Naive thymus-derived CD8-positive, alpha-beta T cell (primary cell): ENCODE measurements around the gene RSPH9. TPM values are rescaled to one million over a fixed set of nuclear protein-coding genes. Genes with fewer than 3 reads are reported as not detected.

Experiments
- ATAC-seq, 2 donors: fragments of 150-1000 bp; cut with Tn5 transposase in 1 of 2; sonication (Bioruptor Pico), chemical (Tn5 transposase) in 1 of 2; 1 replicate in 1 of 2; 2 replicates in 1 of 2; pipeline ENCODE4 v1.10.0; 2021; ENCODE audit warnings: mild to moderate bottlenecking in 2 of 2, moderate library complexity in 2 of 2
- POLR2A ChIA-PET: fragments of 350-600 bp; sonication (Branson Sonifier 250); formaldehyde crosslinking; loops from one replicate; lab custom pipeline; 2021; ENCODE audit warnings: antibody characterized with exemption; lab: Charles Lee
- DNase-seq, 10 donors: peaks; one replicate each; pipeline versions ENCODE4 v3.0.0 to v3.0.0-alpha.2; 2020 to 2022
- H3K27ac Mint-ChIP-seq, 10 donors: one replicate each; pipeline ENCODE4 v1.8.0; 2020 to 2022; ENCODE audit warnings: mild to moderate bottlenecking in 10 of 10, mixed read lengths in 10 of 10, moderate library complexity in 4 of 10, inconsistent platforms in 1 of 10
- H3K27me3 Mint-ChIP-seq, 5 donors: one replicate each; pipeline ENCODE4 v1.8.0; 2021 to 2022; ENCODE audit warnings: mixed read lengths in 5 of 5
- H3K36me3 Mint-ChIP-seq, 3 donors: one replicate each; pipeline ENCODE4 v1.8.0; 2020 to 2022; ENCODE audit warnings: mixed read lengths in 3 of 3, mild to moderate bottlenecking in 2 of 3, inconsistent platforms in 1 of 3
- H3K4me1 Mint-ChIP-seq, 4 donors: one replicate each; pipeline ENCODE4 v1.8.0; 2021 to 2022; ENCODE audit warnings: mixed read lengths in 4 of 4
- H3K4me3 Mint-ChIP-seq, 10 donors: one replicate each; pipeline ENCODE4 v1.8.0; 2020 to 2022; ENCODE audit warnings: mild to moderate bottlenecking in 10 of 10, mixed read lengths in 10 of 10, moderate library complexity in 6 of 10, inconsistent platforms in 1 of 10
- H3K9me3 Mint-ChIP-seq, 9 donors: one replicate each; pipeline ENCODE4 v1.8.0; 2020 to 2022; ENCODE audit warnings: mixed read lengths in 9 of 9, mild to moderate bottlenecking in 3 of 9, inconsistent platforms in 1 of 9, moderate library complexity in 1 of 9
- polyA plus RNA-seq, 3 donors: library from polyadenylated mRNA; unstranded; fragments of 300-500 nt; fragmentation: Illumina TruSeq; gene quantifications; one replicate each; pipeline ENCODE4 v1.2.3, GENCODE V29; 2021
- total RNA-seq, 8 experiments: library from RNA in 2 of 8; stranded (reverse) in 2 of 8; gene quantifications; one replicate each; pipeline ENCODE4 v1.2.3 and lab custom pipeline; 2021 to 2026

Gene RSPH9
- total and polyA plus RNA-seq, 5 experiments from 2014 or later, result 0.44 to 1.1 (median 0.86) TPM; not detected in 2

GRCh38 chr6:43712579-43712978 is 67.7 kb downstream of the RSPH9 start:
- H3K27ac Mint-ChIP-seq, result no peak overlapping the region
- POLR2A ChIA-PET, result interaction anchor here (0.5 kb wide), 1 partner anchor 632 kb away, joined by 5 read pairs; no protein-coding TSS in a partner anchor
- H3K9me3 Mint-ChIP-seq, result no peaks in the 10 kb centered on the region
- H3K36me3 Mint-ChIP-seq, result no peaks in the 10 kb centered on the region
- DNase-seq (no peak), ATAC-seq (no peak)
- peaks cover 0 to 11% (median 2%) of the 10 kb centered on the region in 4 donors for H3K4me1 Mint-ChIP-seq
- peak overlapping the region in 1 of 10 donors; percentile 5 for H3K4me3 Mint-ChIP-seq
- peaks cover 13 to 29% (median 17%) of the 10 kb centered on the region in 5 donors for H3K27me3 Mint-ChIP-seq

- Mint-ChIP-seq H3K27me3 (peaks cover 13 to 29% (median 19%) of the 10 kb centered on the region in 5 donors), H3K4me3 (no peak overlapping the region), H3K4me1 (peaks cover 0 to 9% (median 2%) of the 10 kb centered on the region in 4 donors), H3K36me3 (no peaks in the 10 kb centered on the region), H3K27ac (no peak overlapping the region), H3K9me3 (no peaks in the 10 kb centered on the region)
- no peak for ATAC-seq
- no peak for DNase-seq
- POLR2A ChIA-PET, result no interaction called here
Observed at GRCh38 chr6:43713643-43714310, 68.9 kb downstream of the RSPH9 start.

- ATAC-seq (no peak), DNase-seq (no peak)
- Mint-ChIP-seq H3K27ac (no peak overlapping the region), H3K4me1 (peaks cover 0 to 9% (median 2%) of the 10 kb centered on the region in 4 donors), H3K9me3 (no peaks in the 10 kb centered on the region), H3K4me3 (no peak overlapping the region), H3K27me3 (peaks cover 13 to 27% (median 18%) of the 10 kb centered on the region in 5 donors), H3K36me3 (no peaks in the 10 kb centered on the region)
- POLR2A ChIA-PET, result no interaction called here
Observed at GRCh38 chr6:43714311-43715055, 69.6 kb downstream of the RSPH9 start.

- ATAC-seq, result no peak
- POLR2A ChIA-PET, result no interaction called here
Observed at GRCh38 chr6:43715056-43715788, 70.4 kb downstream of the RSPH9 start.

GRCh38 chr6:43716099-43716498 is 71.3 kb downstream of the RSPH9 start:
- Mint-ChIP-seq H3K4me1 (peaks cover 0 to 9% (median 1%) of the 10 kb centered on the region in 4 donors), H3K9me3 (no peaks in the 10 kb centered on the region), H3K27me3 (peaks cover 11 to 16% (median 12%) of the 10 kb centered on the region in 5 donors), H3K27ac (no peak overlapping the region), H3K4me3 (no peak overlapping the region), H3K36me3 (no peaks in the 10 kb centered on the region)
- POLR2A ChIA-PET, result no interaction called here
- ATAC-seq (no peak), DNase-seq (no peak)

More at GRCh38 chr6:43715056-43715788, 70.4 kb downstream of the RSPH9 start:
- no peak overlapping the region for H3K4me3 Mint-ChIP-seq
- DNase-seq, result no peak
- H3K27me3 Mint-ChIP-seq, result peaks cover 13 to 19% (median 18%) of the 10 kb centered on the region in 5 donors
- peaks cover 0 to 9% (median 2%) of the 10 kb centered on the region in 4 donors for H3K4me1 Mint-ChIP-seq
- H3K9me3 Mint-ChIP-seq, result no peaks in the 10 kb centered on the region
- H3K27ac Mint-ChIP-seq, result no peak overlapping the region
- H3K36me3 Mint-ChIP-seq, result no peaks in the 10 kb centered on the region

- no peak for DNase-seq
- Mint-ChIP-seq H3K36me3 (no peaks in the 10 kb centered on the region), H3K9me3 (no peaks in the 10 kb centered on the region), H3K4me3 (no peak overlapping the region), H3K27ac (peak overlapping the region in 1 of 10 donors; percentile 39), H3K4me1 (peaks cover 0 to 9% (median under 1%) of the 10 kb centered on the region in 4 donors), H3K27me3 (peaks cover 0 to 7% (median 3%) of the 10 kb centered on the region in 5 donors)
- ATAC-seq, result no peak
- POLR2A ChIA-PET, result no interaction called here
Observed at GRCh38 chr6:43717389-43717788, 72.6 kb downstream of the RSPH9 start.

GRCh38 chr6:43717822-43718221 is 73.0 kb downstream of the RSPH9 start:
- Mint-ChIP-seq H3K9me3 (no peaks in the 10 kb centered on the region), H3K4me3 (no peak overlapping the region), H3K36me3 (no peaks in the 10 kb centered on the region), H3K27me3 (peaks cover 0 to 7% (median 3%) of the 10 kb centered on the region in 5 donors), H3K4me1 (peaks cover 0 to 9% (median 0%) of the 10 kb centered on the region in 4 donors), H3K27ac (no peak overlapping the region)
- ATAC-seq (no peak), DNase-seq (no peak)
- POLR2A ChIA-PET, result no interaction called here

- H3K9me3 Mint-ChIP-seq, result no peaks in the 10 kb centered on the region
- ATAC-seq (no peak), DNase-seq (no peak)
- POLR2A ChIA-PET, result no interaction called here
- peak overlapping the region in 1 of 10 donors; percentile 37 for H3K27ac Mint-ChIP-seq
- H3K36me3 Mint-ChIP-seq, result no peaks in the 10 kb centered on the region
- peaks cover 0 to 12% (median 3%) of the 10 kb centered on the region in 4 donors for H3K4me1 Mint-ChIP-seq
- peaks cover 0 to 7% (median 3%) of the 10 kb centered on the region in 5 donors for H3K27me3 Mint-ChIP-seq
- no peak overlapping the region for H3K4me3 Mint-ChIP-seq
Observed at GRCh38 chr6:43718387-43719105, 73.7 kb downstream of the RSPH9 start.

- peaks cover 0 to 7% (median 3%) of the 10 kb centered on the region in 5 donors for H3K27me3 Mint-ChIP-seq
- H3K4me1 Mint-ChIP-seq, result peaks cover 4 to 16% (median 11%) of the 10 kb centered on the region in 4 donors
- H3K4me3 Mint-ChIP-seq, result no peak overlapping the region
- no peak overlapping the region for H3K27ac Mint-ChIP-seq
- no peak for DNase-seq
- POLR2A ChIA-PET, result no interaction called here
- H3K36me3 Mint-ChIP-seq, result no peaks in the 10 kb centered on the region
- H3K9me3 Mint-ChIP-seq, result no peaks in the 10 kb centered on the region
- no peak for ATAC-seq
Observed at GRCh38 chr6:43719511-43719910, 74.7 kb downstream of the RSPH9 start.

- peaks cover 14 to 30% (median 25%) of the 10 kb centered on the region in 4 donors for H3K4me1 Mint-ChIP-seq
- no peak overlapping the region for H3K27ac Mint-ChIP-seq
- no peak overlapping the region for H3K4me3 Mint-ChIP-seq
- peaks cover 0 to 7% (median 3%) of the 10 kb centered on the region in 5 donors for H3K27me3 Mint-ChIP-seq
- POLR2A ChIA-PET, result no interaction called here
- ATAC-seq (no peak), DNase-seq (no peak)
- H3K9me3 Mint-ChIP-seq, result no peaks in the 10 kb centered on the region
- no peaks in the 10 kb centered on the region for H3K36me3 Mint-ChIP-seq
Observed at GRCh38 chr6:43720999-43721398, 76.2 kb downstream of the RSPH9 start.
